Measurements from ENCODE around the gene CCNF. TPM values are rescaled to one million over a fixed set of nuclear protein-coding genes. Genes with fewer than 3 reads are reported as not detected.

CCNF gene
- polyA plus RNA-seq, 2 of the 4 experiments (the other 2 are of a cell fraction), result 6.5 to 14.4 TPM

- Histone ChIP-seq H3K4me2 (no peak overlapping the region), H3K27ac (no peak overlapping the region), H3K4me1 (peaks cover 11% of the 10 kb centered on the region; the same call in 1 of the 3 replicates), H3K4me3 (no peak overlapping the region), H3K9me3 (no peaks in the 10 kb centered on the region)
- WGBS (ENCODE audit: missing lambda C conversion rate), result 96% methylated on average over 16 of the region's 21 CpGs
- ChIA-PET CTCF (interaction anchor here (0.9 to 8.5 kb wide), 3 partner anchors 10 to 44 kb away, joined by 3 to 40 read pairs (median 6); no protein-coding TSS in a partner anchor), POLR2A (interaction anchor here (0.5 kb wide), 1 partner anchor 653 kb away, joined by 3 read pairs; no protein-coding TSS in a partner anchor)
- no peak for DNase-seq (ENCODE audit: low read depth in 1 of 2, low spot score in 1 of 2)
- no peak for ATAC-seq
- FAIRE-seq, result no peak
- no peak for TF ChIP-seq GATA3 (IDR thresholded peaks at IDR 0.05; ENCODE audit: borderline replicate concordance)
- no peak for TF ChIP-seq ESRRA (IDR thresholded peaks at IDR 0.05; ENCODE audit: borderline replicate concordance, low read length)
- TF ChIP-seq HOXB13 (CRISPR knock-in tag; IDR thresholded peaks at IDR 0.05; ENCODE audit: low read depth), result no peak
- no peak for TF ChIP-seq FOSB (CRISPR knock-in tag; IDR thresholded peaks at IDR 0.05)
- no peak for TF ChIP-seq TP53 (CRISPR knock-in tag; IDR thresholded peaks at IDR 0.05)
- no peak for TF ChIP-seq PHF8 (IDR thresholded peaks at IDR 0.05; ENCODE audit: borderline replicate concordance, low read depth)
- TF ChIP-seq POLR2A (IDR thresholded peaks at IDR 0.05; ENCODE audit: low read length), result no peak
- TF ChIP-seq MAFK (IDR thresholded peaks at IDR 0.05; ENCODE audit: partially characterized antibody), result no peak
- TF ChIP-seq FOSL2 (IDR thresholded peaks at IDR 0.05), result no peak
- TF ChIP-seq FOSL2 (CRISPR knock-in tag; IDR thresholded peaks at IDR 0.05), result no peak
- no peak for TF ChIP-seq SREBF2 (IDR thresholded peaks at IDR 0.05)
- TF ChIP-seq NPAS2 (CRISPR knock-in tag; IDR thresholded peaks at IDR 0.05; ENCODE audit: borderline replicate concordance), result no peak
- no peak for TF ChIP-seq RCOR1 (IDR thresholded peaks at IDR 0.05; ENCODE audit: low read depth, low read length)
- no peak for TF ChIP-seq KDM1A (IDR thresholded peaks at IDR 0.05; ENCODE audit: low read depth)
- no peak for TF ChIP-seq MAX (IDR thresholded peaks at IDR 0.05)
- TF ChIP-seq HDAC2 (IDR thresholded peaks at IDR 0.05), result no peak
- no peak for TF ChIP-seq NFE2L2 (conservative IDR thresholded peaks at IDR 0.05; ENCODE audit: low read length)
- no peak for TF ChIP-seq NR3C1 (IDR thresholded peaks at IDR 0.05)
- TF ChIP-seq EHMT2 (IDR thresholded peaks at IDR 0.05; ENCODE audit: low read depth), result no peak
- no peak for TF ChIP-seq USF2 (IDR thresholded peaks at IDR 0.05)
Measured at GRCh38 chr16:2456551-2457153, 27.4 kb downstream of the CCNF start.

GRCh38 chr16:2457267-2457666, 28.0 kb downstream of the CCNF start:
- Histone ChIP-seq H3K4me1 (peaks cover 11% of the 10 kb centered on the region; the same call in 1 of the 3 replicates), H3K27ac (no peak overlapping the region), H3K9me3 (no peaks in the 10 kb centered on the region), H3K4me3 (no peak overlapping the region), H3K4me2 (no peak overlapping the region)
- ATAC-seq (no peak), FAIRE-seq (no peak), DNase-seq (ENCODE audit: low read depth in 1 of 2, low spot score in 1 of 2) (no peak)
- TF ChIP-seq ZFP36 (IDR thresholded peaks at IDR 0.05; ENCODE audit: borderline replicate concordance, partially characterized antibody) (no peak), E2F6 (IDR thresholded peaks at IDR 0.05; ENCODE audit: borderline replicate concordance, low read depth) (no peak), PHF8 (IDR thresholded peaks at IDR 0.05; ENCODE audit: borderline replicate concordance, low read depth) (no peak), HOXA7 (CRISPR knock-in tag; IDR thresholded peaks at IDR 0.05) (no peak), MYC (IDR thresholded peaks at IDR 0.05; ENCODE audit: borderline replicate concordance, low read length) (no peak), NR3C1 (IDR thresholded peaks at IDR 0.05) (no peak), HMGXB4 (CRISPR knock-in tag; IDR thresholded peaks at IDR 0.05; ENCODE audit: borderline replicate concordance) (no peak), REST (IDR thresholded peaks at IDR 0.05) (no peak), CEBPB (IDR thresholded peaks at IDR 0.05) (no peak), RARB (CRISPR knock-in tag; IDR thresholded peaks at IDR 0.05) (no peak), HOXB5 (CRISPR knock-in tag; IDR thresholded peaks at IDR 0.05) (no peak), CBX8 (IDR thresholded peaks at IDR 0.05) (no peak), MAZ (IDR thresholded peaks at IDR 0.05; ENCODE audit: borderline replicate concordance, low read depth, low read length) (no peak), KDM5A (IDR thresholded peaks at IDR 0.05) (no peak), FOSL2 (IDR thresholded peaks at IDR 0.05) (no peak), FOSL2 (CRISPR knock-in tag; IDR thresholded peaks at IDR 0.05) (no peak), MAFK (IDR thresholded peaks at IDR 0.05; ENCODE audit: partially characterized antibody) (no peak), ZSCAN20 (CRISPR knock-in tag; IDR thresholded peaks at IDR 0.05) (no peak)
- ChIA-PET CTCF (interaction anchor here (0.9 to 8.5 kb wide), 3 partner anchors 10 to 117 kb away, joined by 3 to 40 read pairs (median 6); partner anchors contain the start of gene ABCA3), POLR2A (interaction anchor here (0.5 kb wide), 1 partner anchor 654 kb away, joined by 3 read pairs; no protein-coding TSS in a partner anchor)
- 91% methylated on average over 13 of the region's 13 CpGs for WGBS (ENCODE audit: missing lambda C conversion rate)
